WI38 (cell line): ENCODE measurements around the gene FKBP4.
A peak's percentile ranks its signal among the peaks of the same experiment; 100 is the strongest.

Experiments used
- H3K4me3 ChIP-seq: 2 replicates; pipeline ENCODE4 v1.5.1; 2011; ENCODE audit warnings: low read depth, mild to moderate bottlenecking, control low read depth, low read length
- TF ChIP-seq, protein P1 (sequence below): IDR thresholded peaks from 2 replicates; pipeline ENCODE4 v1.5.1; 2012; ENCODE audit warnings: low read depth, mild to moderate bottlenecking, control low read depth, low read length

The FKBP4 gene

DNA sequence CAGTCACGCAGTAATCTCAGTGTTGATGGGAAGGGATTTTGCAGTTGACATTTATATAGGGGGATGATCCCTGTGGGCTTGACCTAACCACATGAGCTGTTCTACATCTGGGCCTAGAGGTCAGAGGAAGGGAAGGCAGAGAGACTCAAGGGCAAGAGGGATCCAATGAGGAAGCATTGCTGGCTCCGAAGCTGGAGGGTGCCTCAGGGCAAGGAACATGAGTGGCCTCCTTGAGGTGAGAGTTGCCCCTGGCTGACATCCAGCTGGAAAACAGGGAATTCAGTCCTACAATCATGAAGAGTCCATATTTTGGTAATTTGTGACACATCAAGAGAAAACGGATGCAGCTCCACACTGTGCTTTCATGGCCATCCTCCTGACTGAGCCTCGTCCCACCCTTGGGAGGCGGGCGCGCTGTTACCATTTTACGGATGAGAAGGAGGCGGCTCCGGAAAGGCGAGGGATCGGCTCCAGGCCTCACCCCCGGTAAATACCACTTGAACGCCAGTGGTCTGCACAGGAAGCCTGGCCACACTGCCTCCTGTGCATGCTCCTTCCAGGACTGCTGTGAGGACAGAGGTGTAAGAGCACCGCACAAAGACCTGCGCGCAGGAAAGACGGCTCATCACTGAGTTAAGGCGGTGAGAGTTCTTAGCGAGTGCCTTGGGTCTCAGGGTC, 18.5 kb upstream of the FKBP4 start:
- TF ChIP-seq, protein P1, sequence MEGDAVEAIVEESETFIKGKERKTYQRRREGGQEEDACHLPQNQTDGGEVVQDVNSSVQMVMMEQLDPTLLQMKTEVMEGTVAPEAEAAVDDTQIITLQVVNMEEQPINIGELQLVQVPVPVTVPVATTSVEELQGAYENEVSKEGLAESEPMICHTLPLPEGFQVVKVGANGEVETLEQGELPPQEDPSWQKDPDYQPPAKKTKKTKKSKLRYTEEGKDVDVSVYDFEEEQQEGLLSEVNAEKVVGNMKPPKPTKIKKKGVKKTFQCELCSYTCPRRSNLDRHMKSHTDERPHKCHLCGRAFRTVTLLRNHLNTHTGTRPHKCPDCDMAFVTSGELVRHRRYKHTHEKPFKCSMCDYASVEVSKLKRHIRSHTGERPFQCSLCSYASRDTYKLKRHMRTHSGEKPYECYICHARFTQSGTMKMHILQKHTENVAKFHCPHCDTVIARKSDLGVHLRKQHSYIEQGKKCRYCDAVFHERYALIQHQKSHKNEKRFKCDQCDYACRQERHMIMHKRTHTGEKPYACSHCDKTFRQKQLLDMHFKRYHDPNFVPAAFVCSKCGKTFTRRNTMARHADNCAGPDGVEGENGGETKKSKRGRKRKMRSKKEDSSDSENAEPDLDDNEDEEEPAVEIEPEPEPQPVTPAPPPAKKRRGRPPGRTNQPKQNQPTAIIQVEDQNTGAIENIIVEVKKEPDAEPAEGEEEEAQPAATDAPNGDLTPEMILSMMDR, result no peak
- no peak overlapping the region for H3K4me3 ChIP-seq

- H3K4me3 ChIP-seq, result no peak overlapping the region
- TF ChIP-seq, protein P1, result no peak
These were observed 15.5 kb upstream of the FKBP4 start for GRCh38 chr12:2779281-2779680.

- no peak overlapping the region for H3K4me3 ChIP-seq
- TF ChIP-seq, protein P1, result peak; percentile 88
These were observed 10.7 kb upstream of the FKBP4 start for GRCh38 chr12:2783936-2784600.

GRCh38 chr12:2785017-2785416, 9.8 kb upstream of the FKBP4 start:
- H3K4me3 ChIP-seq, result no peak overlapping the region

GRCh38 chr12:2791089-2791488, 3.7 kb upstream of the FKBP4 start:
- TF ChIP-seq, protein P1, result no peak
- no peak overlapping the region for H3K4me3 ChIP-seq

More at GRCh38 chr12:2785017-2785416, 9.8 kb upstream of the FKBP4 start:
- TF ChIP-seq, protein P1, result no peak

GRCh38 chr12:2792671-2793500, 1.9 kb upstream of the FKBP4 start:
- H3K4me3 ChIP-seq, result no peak overlapping the region
- TF ChIP-seq, protein P1, result no peak
